Measurements from ENCODE around the gene ACACA.

The ACACA gene

DNA sequence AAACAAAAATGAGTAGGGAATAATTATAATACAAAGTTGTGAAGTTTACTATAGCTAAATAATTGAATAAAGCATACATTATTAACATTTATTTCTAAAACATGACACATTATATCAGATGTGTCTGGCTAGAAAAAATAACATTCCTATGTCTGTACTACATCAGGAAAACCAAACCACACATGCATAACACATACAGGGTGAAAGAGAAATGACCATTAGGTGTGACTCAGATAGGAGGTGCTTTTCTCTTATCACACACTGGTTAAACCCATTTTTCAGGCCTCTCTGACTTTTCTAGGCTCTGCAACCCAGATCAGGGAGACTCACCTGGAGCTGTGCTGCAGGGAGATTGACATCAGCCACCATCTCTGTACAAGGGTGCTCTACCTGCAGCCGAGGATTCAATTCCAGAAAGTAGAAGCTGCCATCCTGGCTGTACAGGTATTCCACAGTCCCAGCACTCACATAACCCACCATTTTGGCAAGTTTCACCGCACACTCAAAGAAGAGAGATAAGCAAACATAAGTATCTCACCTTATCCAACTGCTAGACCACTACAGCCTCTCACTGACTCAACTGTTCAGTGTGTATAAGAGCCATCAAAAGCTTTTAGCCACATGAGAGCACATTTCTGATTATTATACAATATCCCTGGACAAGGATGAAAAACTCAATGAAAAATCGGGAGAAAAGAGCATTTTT is 147.5 kb downstream of the ACACA start:
- Histone ChIP-seq H3K4me3 (ENCODE audit: low read depth, low read length) (no peak overlapping the region), H3K4me2 (ENCODE audit: low read length) (no peak overlapping the region), H3K27me3 (ENCODE audit: control insufficient read depth, insufficient read depth, low read length) (no peaks in the 10 kb centered on the region), H3K9ac (no peak overlapping the region), H2AFZ (no peak overlapping the region), H3K36me3 (ENCODE audit: control insufficient read depth, insufficient read depth, low read length) (no peaks in the 10 kb centered on the region), H3K27ac (no peak overlapping the region), H3K4me1 (no peaks in the 10 kb centered on the region), H3K79me2 (no peaks in the 10 kb centered on the region), H3K9me3 (ENCODE audit: control insufficient read depth, low read length) (no peaks in the 10 kb centered on the region)
- TF ChIP-seq, protein P1, sequence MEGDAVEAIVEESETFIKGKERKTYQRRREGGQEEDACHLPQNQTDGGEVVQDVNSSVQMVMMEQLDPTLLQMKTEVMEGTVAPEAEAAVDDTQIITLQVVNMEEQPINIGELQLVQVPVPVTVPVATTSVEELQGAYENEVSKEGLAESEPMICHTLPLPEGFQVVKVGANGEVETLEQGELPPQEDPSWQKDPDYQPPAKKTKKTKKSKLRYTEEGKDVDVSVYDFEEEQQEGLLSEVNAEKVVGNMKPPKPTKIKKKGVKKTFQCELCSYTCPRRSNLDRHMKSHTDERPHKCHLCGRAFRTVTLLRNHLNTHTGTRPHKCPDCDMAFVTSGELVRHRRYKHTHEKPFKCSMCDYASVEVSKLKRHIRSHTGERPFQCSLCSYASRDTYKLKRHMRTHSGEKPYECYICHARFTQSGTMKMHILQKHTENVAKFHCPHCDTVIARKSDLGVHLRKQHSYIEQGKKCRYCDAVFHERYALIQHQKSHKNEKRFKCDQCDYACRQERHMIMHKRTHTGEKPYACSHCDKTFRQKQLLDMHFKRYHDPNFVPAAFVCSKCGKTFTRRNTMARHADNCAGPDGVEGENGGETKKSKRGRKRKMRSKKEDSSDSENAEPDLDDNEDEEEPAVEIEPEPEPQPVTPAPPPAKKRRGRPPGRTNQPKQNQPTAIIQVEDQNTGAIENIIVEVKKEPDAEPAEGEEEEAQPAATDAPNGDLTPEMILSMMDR (IDR thresholded peaks at IDR 0.05): no peak

DNA sequence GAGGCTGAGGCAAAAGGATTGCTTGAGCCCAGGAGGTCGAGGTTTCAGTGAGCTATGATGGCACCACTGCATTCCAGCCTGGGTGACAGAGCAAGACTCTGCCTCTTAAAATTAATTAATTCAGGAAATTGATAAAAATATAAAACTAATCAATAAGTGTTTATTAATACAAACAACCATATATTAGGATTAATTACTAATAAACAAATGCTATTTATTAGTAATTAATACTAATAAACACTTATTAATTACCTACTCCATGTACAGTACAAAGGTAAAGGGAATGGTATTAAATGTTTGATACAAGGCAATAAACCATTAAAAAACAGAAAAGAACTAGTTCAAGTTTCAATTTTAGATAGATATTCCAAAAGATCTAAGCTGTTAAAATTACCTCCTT is 150.0 kb downstream of the ACACA start:
- Histone ChIP-seq H3K4me2 (ENCODE audit: low read length) (no peak overlapping the region), H3K9me3 (ENCODE audit: control insufficient read depth, low read length) (no peaks in the 10 kb centered on the region), H3K27me3 (ENCODE audit: control insufficient read depth, insufficient read depth, low read length) (no peaks in the 10 kb centered on the region), H3K79me2 (no peaks in the 10 kb centered on the region), H2AFZ (no peak overlapping the region), H3K4me3 (ENCODE audit: low read depth, low read length) (no peak overlapping the region), H3K27ac (no peak overlapping the region), H3K4me1 (peaks cover 2% of the 10 kb centered on the region), H3K9ac (no peak overlapping the region), H3K36me3 (ENCODE audit: control insufficient read depth, insufficient read depth, low read length) (no peaks in the 10 kb centered on the region)
- TF ChIP-seq, protein P1 (IDR thresholded peaks at IDR 0.05): no peak

DNA sequence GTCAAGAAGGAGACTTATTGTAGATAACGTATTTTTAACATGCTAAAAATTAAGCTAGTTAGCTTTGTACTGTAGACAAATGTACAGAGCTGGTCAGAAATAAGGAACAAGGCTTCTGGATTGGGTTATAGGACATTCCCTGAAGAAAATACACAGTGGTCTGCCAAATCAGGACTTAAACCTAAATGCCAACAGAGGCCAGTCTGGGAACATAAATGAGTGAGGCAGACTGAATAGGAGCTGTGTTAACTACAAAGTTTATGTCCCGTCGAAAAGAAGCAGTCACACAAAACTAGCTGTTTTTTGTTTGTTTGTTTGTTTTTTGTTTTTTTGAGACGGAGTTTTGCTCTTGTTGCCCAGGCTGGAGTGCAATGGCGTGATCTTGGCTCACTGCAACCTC is 151.2 kb downstream of the ACACA start:
- TF ChIP-seq, protein P1 (IDR thresholded peaks at IDR 0.05): no peak
- Histone ChIP-seq H3K36me3 (ENCODE audit: control insufficient read depth, insufficient read depth, low read length) (no peaks in the 10 kb centered on the region), H3K79me2 (no peaks in the 10 kb centered on the region)

DNA sequence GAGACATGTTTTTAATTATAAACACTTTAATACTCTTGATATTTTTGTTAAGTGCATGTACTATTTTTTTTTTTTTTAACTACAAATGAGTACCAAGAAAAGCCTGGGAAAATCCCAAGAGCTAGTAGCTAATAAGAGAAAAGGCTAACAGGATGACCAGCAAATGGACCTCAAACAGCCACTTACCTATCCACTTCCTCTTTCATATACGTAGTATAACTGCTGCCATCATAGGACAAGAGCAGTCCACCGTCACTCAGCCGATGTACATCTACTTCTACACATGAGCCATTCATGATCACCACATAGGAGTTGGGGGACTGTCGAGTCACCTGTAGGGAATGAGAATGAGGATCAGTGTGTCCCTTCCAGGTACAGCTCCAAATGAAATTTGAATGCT is 158.8 kb downstream of the ACACA start:
- peaks cover 3% of the 10 kb centered on the region for H3K4me1 ChIP-seq
- H3K27ac ChIP-seq: no peak overlapping the region
- no peaks in the 10 kb centered on the region for H3K27me3 ChIP-seq (ENCODE audit: control insufficient read depth, insufficient read depth, low read length)
- H3K79me2 ChIP-seq: no peaks in the 10 kb centered on the region
- no peak overlapping the region for H3K4me3 ChIP-seq (ENCODE audit: low read depth, low read length)
- no peak overlapping the region for H3K4me2 ChIP-seq (ENCODE audit: low read length)
- TF ChIP-seq, protein P1 (IDR thresholded peaks at IDR 0.05): no peak
- H3K36me3 ChIP-seq (ENCODE audit: control insufficient read depth, insufficient read depth, low read length): no peaks in the 10 kb centered on the region
- H3K9ac ChIP-seq: no peak overlapping the region
- H2AFZ ChIP-seq: no peak overlapping the region
- no peaks in the 10 kb centered on the region for H3K9me3 ChIP-seq (ENCODE audit: control insufficient read depth, low read length)

More for the DNA sequence above, 151.2 kb downstream of the ACACA start:
- H3K27ac ChIP-seq: no peak overlapping the region
- H3K9ac ChIP-seq: no peak overlapping the region
- H2AFZ ChIP-seq: no peak overlapping the region
- peaks cover 3% of the 10 kb centered on the region for H3K4me1 ChIP-seq
- H3K4me2 ChIP-seq (ENCODE audit: low read length): no peak overlapping the region
- no peaks in the 10 kb centered on the region for H3K9me3 ChIP-seq (ENCODE audit: control insufficient read depth, low read length)
- no peak overlapping the region for H3K4me3 ChIP-seq (ENCODE audit: low read depth, low read length)
- H3K27me3 ChIP-seq (ENCODE audit: control insufficient read depth, insufficient read depth, low read length): no peaks in the 10 kb centered on the region

DNA sequence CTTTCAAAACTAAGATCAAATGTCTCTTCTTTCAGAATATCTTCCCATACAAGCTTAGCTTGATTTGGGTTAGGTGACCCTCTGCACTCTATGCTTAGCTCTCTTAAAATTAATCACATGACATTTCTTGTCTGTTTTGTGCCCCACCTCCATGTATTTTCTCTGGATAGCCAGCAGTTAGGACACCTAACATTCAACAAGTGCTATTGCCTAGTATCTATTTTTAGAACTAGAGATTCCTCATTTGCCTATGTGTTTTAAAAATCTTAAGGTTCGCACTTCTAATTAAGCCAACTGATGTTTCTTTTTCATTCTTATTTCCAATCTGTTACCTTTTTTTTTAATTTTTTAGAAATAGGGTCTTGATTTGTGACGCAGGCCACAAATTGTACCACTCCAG is 160.6 kb downstream of the ACACA start:
- no peak overlapping the region for H3K4me2 ChIP-seq (ENCODE audit: low read length)
- H3K9ac ChIP-seq: no peak overlapping the region
- no peaks in the 10 kb centered on the region for H3K79me2 ChIP-seq
- H3K36me3 ChIP-seq (ENCODE audit: control insufficient read depth, insufficient read depth, low read length): no peaks in the 10 kb centered on the region
- H3K4me1 ChIP-seq: no peaks in the 10 kb centered on the region
- no peaks in the 10 kb centered on the region for H3K27me3 ChIP-seq (ENCODE audit: control insufficient read depth, insufficient read depth, low read length)
- H3K27ac ChIP-seq: no peak overlapping the region
- no peaks in the 10 kb centered on the region for H3K9me3 ChIP-seq (ENCODE audit: control insufficient read depth, low read length)
- TF ChIP-seq, protein P1 (IDR thresholded peaks at IDR 0.05): no peak
- no peak overlapping the region for H2AFZ ChIP-seq
- H3K4me3 ChIP-seq (ENCODE audit: low read depth, low read length): no peak overlapping the region
